Activated CD8-positive, alpha-beta memory T cell treated with anti-CD3 and anti-CD28 coated beads, Interleukin-2, amount 50 U/mL, for 24 hours (primary cell): ENCODE measurements around the gene TMEM203.

Experiments
- DNase-seq: peaks from one replicate; pipeline ENCODE4 v3.0.0-alpha.2; 2020; ENCODE audit errors: extremely low read depth

TMEM203 gene

GRCh38 chr9:137167277-137167746, 38.1 kb downstream of the TMEM203 start:
- no peak for DNase-seq

- no peak for DNase-seq
These were observed 38.8 kb downstream of the TMEM203 start for GRCh38 chr9:137166380-137167229.

- DNase-seq: no peak
These were observed 40.1 kb downstream of the TMEM203 start for GRCh38 chr9:137165250-137165836.

- DNase-seq: no peak
These were observed 40.8 kb downstream of the TMEM203 start for GRCh38 chr9:137164370-137165249.

- no peak for DNase-seq
These were observed 41.6 kb downstream of the TMEM203 start for GRCh38 chr9:137163805-137164204.

- no peak for DNase-seq
These were observed 42.1 kb downstream of the TMEM203 start for GRCh38 chr9:137163365-137163715.

GRCh38 chr9:137162505-137163364, 42.7 kb downstream of the TMEM203 start:
- DNase-seq: no peak

GRCh38 chr9:137161558-137162486, 43.6 kb downstream of the TMEM203 start:
- no peak for DNase-seq

- no peak for DNase-seq
These were observed 44.5 kb downstream of the TMEM203 start for GRCh38 chr9:137160716-137161557.

GRCh38 chr9:137160054-137160425, 45.4 kb downstream of the TMEM203 start:
- DNase-seq: no peak

- DNase-seq: no peak
These were observed 46.1 kb downstream of the TMEM203 start for GRCh38 chr9:137159105-137160053.

- no peak for DNase-seq
These were observed 46.8 kb downstream of the TMEM203 start for GRCh38 chr9:137158625-137159024.

- no peak for DNase-seq
These were observed 47.6 kb downstream of the TMEM203 start for GRCh38 chr9:137157618-137158415.

GRCh38 chr9:137156567-137157375, 48.7 kb downstream of the TMEM203 start:
- no peak for DNase-seq
